Panc1 (cell line): ENCODE results near the gene DPYSL3.

ENCODE experiments used
- SIN3A ChIP-seq: IDR thresholded peaks from 2 replicates; pipeline ENCODE4 v1.6.1; 2012; ENCODE audit warnings: low read depth, mild to moderate bottlenecking, low read length, moderate library complexity, borderline replicate concordance; ENCODE audit not compliant: insufficient read depth
- TF ChIP-seq, protein P1 (sequence below), 2 experiments: IDR thresholded peaks; 2 replicates each; pipeline ENCODE4 v1.6.1; 2011 to 2012; ENCODE audit warnings: low read depth in 2 of 2, control low read depth in 1 of 2, low read length in 1 of 2, mild to moderate bottlenecking in 1 of 2, moderate library complexity in 1 of 2; ENCODE audit not compliant: insufficient read depth in 1 of 2
- TF ChIP-seq, protein P2 (sequence below): fragments of 450-650 bp; IDR thresholded peaks from 2 replicates; pipeline ENCODE4 v1.5.1; 2017; ENCODE audit warnings: mild to moderate bottlenecking

GRCh38 chr5:147418613-147419012, 91.3 kb downstream of the DPYSL3 start:
- TF ChIP-seq, protein P1, sequence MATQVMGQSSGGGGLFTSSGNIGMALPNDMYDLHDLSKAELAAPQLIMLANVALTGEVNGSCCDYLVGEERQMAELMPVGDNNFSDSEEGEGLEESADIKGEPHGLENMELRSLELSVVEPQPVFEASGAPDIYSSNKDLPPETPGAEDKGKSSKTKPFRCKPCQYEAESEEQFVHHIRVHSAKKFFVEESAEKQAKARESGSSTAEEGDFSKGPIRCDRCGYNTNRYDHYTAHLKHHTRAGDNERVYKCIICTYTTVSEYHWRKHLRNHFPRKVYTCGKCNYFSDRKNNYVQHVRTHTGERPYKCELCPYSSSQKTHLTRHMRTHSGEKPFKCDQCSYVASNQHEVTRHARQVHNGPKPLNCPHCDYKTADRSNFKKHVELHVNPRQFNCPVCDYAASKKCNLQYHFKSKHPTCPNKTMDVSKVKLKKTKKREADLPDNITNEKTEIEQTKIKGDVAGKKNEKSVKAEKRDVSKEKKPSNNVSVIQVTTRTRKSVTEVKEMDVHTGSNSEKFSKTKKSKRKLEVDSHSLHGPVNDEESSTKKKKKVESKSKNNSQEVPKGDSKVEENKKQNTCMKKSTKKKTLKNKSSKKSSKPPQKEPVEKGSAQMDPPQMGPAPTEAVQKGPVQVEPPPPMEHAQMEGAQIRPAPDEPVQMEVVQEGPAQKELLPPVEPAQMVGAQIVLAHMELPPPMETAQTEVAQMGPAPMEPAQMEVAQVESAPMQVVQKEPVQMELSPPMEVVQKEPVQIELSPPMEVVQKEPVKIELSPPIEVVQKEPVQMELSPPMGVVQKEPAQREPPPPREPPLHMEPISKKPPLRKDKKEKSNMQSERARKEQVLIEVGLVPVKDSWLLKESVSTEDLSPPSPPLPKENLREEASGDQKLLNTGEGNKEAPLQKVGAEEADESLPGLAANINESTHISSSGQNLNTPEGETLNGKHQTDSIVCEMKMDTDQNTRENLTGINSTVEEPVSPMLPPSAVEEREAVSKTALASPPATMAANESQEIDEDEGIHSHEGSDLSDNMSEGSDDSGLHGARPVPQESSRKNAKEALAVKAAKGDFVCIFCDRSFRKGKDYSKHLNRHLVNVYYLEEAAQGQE (IDR thresholded peaks at IDR 0.05; ENCODE audit: insufficient read depth in 1 of 2, low read depth in 2 of 2, low read length in 1 of 2), result no peak
- TF ChIP-seq SIN3A, result no peak
- TF ChIP-seq, protein P2, sequence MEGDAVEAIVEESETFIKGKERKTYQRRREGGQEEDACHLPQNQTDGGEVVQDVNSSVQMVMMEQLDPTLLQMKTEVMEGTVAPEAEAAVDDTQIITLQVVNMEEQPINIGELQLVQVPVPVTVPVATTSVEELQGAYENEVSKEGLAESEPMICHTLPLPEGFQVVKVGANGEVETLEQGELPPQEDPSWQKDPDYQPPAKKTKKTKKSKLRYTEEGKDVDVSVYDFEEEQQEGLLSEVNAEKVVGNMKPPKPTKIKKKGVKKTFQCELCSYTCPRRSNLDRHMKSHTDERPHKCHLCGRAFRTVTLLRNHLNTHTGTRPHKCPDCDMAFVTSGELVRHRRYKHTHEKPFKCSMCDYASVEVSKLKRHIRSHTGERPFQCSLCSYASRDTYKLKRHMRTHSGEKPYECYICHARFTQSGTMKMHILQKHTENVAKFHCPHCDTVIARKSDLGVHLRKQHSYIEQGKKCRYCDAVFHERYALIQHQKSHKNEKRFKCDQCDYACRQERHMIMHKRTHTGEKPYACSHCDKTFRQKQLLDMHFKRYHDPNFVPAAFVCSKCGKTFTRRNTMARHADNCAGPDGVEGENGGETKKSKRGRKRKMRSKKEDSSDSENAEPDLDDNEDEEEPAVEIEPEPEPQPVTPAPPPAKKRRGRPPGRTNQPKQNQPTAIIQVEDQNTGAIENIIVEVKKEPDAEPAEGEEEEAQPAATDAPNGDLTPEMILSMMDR, result no peak
